GM19455 (cell line): Measurements from ENCODE around the gene DPP10.

Experiments used
- ATAC-seq: cut with Tn5 transposase; IDR thresholded peaks from one replicate; pipeline ENCODE4 v1.9.1; 2021; ENCODE audit not compliant: unreplicated experiment

Gene DPP10

GRCh38 chr2:115635430-115635829 lies 1193.0 kb downstream of the DPP10 start:
- ATAC-seq: no peak

GRCh38 chr2:115649731-115650130 lies 1207.3 kb downstream of the DPP10 start:
- ATAC-seq: no peak

GRCh38 chr2:115650827-115651226 lies 1208.4 kb downstream of the DPP10 start:
- no peak for ATAC-seq

DNA sequence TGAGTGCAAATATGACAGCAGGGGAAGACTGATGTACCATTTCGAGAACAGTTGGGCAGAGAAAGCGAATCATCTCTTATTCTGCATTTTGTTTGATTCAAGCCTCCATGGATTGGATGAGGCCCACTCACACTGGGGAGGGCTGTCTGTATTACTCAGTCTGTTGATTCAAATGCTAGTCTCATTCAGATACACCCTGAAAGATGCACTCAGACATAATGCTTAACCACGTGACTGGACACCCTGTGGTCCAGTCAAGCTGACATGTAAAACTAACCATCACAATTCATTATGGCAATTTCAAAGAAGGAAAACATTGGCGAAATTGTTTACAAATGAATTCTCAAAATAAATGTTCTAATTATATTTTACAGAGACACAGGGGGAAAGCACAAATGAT lies 1210.2 kb downstream of the DPP10 start:
- no peak for ATAC-seq

DNA sequence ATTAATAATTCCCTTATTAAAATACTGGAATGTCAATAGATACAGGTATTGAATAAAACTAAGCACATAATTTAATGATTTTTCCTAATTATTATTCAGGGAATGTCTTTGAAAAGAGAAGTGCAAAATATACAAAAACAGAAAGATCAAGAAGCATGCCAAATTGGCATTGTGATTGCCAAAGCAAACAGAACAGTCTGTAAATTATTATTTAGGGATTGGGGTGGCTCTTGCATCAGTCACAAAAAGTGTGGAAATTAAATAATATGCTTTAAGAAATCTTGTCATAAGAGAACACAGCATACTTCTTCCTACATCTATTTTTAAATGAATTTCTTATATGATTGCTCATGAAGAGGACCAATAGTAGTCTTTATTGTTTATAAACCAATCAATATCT lies 1211.9 kb downstream of the DPP10 start:
- no peak for ATAC-seq

DNA sequence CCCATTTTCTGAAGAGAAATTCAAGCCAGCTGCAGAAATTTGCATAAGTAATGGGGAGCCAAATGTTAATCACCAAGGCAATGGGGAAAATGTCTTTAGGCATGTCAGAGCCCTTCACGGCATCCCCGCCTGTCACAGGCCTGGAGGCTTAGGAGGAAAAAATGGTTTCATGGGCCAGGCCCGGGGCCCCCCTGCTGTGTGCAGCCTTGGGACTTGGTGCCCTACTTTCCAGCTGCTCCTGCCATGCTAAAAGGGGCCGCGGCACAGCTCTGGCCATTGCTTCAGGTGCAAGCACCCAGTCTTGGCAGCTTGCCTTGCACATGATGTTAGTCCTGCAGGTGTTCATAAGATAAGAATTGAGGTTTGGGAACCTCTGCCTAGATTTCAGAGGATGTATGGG lies 1235.7 kb downstream of the DPP10 start:
- no peak for ATAC-seq

DNA sequence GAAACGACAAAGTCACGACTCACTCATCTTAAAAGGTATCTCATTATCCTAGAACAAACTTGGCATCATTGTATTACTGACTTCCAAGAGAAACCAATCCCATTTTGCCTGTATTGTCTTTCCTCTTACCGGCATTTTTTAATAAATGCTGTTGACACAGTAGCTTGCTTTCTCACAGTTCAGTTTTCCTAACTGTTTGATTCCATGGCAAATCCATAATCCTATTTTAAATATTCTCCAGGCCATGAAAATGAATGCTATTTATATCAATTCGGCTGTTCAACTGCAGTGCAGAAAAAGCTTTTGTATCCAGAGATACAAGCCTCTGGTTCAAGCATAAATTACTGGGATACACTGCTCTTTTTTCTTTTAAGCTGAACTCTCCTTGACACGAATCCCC lies 1241.9 kb downstream of the DPP10 start:
- ATAC-seq: no peak

- ATAC-seq: no peak
Measured at GRCh38 chr2:115691409-115691808, 1249.0 kb downstream of the DPP10 start.

- no peak for ATAC-seq
Measured at GRCh38 chr2:115694651-115695050, 1252.2 kb downstream of the DPP10 start.

DNA sequence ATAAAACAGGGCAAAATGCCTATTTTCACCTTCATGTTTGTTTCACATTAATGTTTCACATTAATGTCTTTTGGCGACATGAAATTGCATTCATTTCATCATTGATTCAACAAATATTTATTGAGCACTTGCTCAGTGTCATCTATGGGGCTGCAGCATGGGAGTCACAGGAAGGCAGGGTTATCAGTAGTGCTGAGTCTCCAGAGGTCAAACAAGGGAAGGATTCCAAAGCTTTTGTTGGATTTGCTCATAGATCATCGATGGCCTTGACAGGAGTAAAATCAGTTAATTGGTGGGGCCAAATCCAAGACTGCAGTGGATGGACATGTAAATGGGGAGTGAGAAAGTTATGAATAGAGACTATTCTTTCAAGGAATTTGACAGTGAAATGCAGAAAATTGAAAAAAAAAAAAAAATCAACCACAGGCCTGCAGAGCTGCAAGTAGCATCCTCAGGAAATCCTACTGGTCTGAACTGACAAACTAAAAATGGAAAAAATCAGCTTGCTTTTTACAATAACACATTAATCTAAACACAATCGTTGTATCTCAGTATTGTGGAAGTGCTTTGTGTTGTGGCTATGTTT lies 1290.8 kb downstream of the DPP10 start:
- ATAC-seq: no peak

DNA sequence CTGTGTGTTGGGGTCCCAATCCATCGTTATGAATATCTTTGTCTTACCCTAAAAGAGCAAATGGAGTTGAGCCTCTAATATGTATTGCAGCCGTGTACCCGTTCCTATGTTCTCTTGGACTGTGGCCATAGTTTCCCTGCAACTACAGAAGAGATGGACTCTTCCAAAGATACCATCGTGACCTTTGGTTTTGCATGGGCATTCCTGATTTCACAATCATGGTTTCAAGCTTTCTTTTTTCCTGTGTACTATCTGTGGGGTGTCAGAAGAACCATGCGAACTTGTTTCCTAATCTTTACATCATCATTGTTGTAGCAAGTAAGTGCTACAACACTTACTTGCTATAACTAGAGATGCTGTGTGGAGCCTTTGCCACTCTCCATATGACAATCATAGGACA lies 1295.7 kb downstream of the DPP10 start:
- no peak for ATAC-seq

GRCh38 chr2:115739574-115739973 lies 1297.1 kb downstream of the DPP10 start:
- ATAC-seq: no peak

GRCh38 chr2:115746151-115746550 lies 1303.7 kb downstream of the DPP10 start:
- ATAC-seq: no peak

DNA sequence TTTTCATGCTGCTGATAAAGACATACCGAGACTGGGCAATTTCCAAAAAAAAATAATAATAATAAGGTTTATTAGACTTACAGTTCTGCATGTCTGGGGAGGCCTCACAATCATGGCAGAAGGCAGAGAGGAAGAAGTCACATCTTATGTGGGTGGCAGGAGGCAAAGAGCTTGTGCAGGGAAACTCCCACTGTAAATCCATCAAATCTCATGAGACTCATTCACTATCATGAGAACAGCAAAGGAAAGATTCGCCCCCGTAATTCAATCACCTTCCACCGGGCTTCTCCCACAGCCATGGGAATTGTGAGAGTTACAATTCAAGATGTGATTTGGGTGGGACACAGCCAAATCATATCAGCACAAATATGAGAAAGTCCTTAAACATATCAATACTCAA lies 1314.8 kb downstream of the DPP10 start:
- ATAC-seq: no peak

DNA sequence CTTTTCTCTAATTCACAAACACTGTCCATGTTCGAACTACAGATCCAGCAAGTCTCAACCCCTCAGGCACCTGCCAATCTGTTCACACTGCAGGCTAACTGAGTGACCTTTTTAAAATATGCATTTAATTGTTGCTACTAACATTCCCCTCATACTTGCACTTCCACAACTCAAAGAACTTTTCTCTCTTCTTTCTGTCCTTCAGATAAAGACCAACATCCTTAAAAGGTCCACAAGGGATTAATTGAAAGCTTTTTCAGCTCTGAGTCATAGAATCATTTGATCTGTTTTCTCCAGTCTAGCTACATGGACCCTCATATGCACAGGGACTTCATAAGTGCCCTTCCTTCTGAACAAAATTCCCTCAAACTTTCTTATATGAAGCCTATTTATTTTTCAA lies 1321.2 kb downstream of the DPP10 start:
- no peak for ATAC-seq

GRCh38 chr2:115771516-115771915 lies 1329.1 kb downstream of the DPP10 start:
- ATAC-seq: no peak

DNA sequence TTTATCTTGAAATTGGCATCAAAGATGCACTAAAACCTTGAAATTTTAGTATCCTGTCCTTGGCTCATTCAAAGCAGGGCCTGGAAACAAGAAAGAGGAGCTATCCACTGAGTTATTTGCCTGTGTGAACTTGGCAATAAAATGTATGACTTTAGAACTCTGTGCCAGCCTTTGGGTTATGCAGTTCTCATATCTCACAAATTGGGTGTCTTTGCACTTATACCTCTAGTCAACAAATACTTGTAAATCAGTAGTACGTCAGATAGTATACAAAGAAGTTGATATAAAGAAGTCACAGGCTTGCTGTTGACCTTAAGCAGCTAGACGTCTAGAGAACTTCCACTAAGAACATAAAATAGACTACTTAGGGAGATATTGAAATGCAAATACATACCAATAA lies 1331.9 kb downstream of the DPP10 start:
- ATAC-seq: no peak

DNA sequence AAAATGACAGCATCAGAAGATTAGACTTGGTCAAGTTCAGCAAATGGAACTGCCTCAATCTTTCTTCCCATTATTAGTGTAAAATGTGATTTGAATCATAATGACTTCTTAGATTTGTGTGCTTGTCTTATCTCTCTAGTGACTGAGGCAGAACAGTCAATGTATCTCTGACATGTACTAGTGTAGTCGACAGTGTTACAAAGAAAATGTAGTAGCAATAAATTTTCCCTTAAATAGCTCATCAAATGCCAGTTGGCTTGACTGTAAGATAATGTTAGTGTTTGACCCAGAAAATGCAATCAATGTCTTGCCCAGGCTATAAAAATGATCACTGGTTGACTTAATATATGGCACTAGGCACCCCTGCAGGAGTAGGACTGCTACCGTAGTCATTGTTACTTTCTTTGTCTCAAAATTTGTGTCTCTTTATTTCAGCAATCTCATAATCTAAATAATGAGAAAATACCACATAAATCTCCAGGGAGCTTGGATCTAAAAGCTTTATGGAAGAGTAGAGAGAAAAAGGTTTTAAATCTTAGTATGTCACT lies 1336.7 kb downstream of the DPP10 start:
- no peak for ATAC-seq

DNA sequence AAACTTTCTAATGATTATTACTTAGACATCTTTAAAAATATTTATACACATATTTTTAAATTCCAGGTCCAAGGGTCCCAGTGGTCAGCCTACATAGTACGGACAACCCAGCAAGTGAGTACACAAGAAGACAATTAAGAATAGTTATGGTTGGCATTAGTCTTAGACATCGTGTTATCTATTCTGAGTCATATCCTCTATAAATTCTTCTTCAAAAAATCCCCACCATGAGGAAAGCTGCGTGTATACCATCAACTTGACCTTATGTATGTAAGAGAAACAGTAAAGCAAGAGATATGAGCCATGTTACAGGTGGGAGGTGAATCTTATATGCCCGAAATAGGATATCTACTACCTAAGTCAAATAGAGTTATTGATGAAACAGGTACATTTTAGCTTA lies 1339.8 kb downstream of the DPP10 start:
- ATAC-seq: no peak

- no peak for ATAC-seq
Measured at GRCh38 chr2:115796078-115796477, 1353.6 kb downstream of the DPP10 start.

- ATAC-seq: no peak
Measured at GRCh38 chr2:115807276-115807675, 1364.8 kb downstream of the DPP10 start.

DNA sequence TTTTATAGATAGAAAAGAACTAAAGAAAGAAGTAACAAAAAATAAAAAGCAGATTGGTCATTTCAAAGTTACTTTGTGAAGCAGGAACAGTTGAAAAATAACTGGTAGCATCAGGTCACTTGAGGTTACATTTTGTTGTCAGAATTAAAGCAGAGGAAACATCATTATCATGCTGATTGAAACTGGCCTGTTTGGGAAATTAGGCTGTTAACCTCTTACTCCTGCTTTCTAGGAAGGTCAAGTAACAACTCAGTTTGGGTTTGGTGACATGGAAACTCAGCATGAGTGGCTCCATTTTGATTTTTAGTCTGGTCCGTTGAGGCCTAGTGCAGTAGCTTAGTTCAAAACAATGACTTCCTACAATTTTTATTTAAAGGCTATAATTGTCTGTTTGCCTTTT lies 1383.5 kb downstream of the DPP10 start:
- no peak for ATAC-seq

GRCh38 chr2:115833196-115833595 lies 1390.8 kb downstream of the DPP10 start:
- ATAC-seq: no peak
